Duodenal mucosa (tissue), 2 donors: ENCODE measurements around the gene PUS10.

ENCODE experiments used
- H3K27ac ChIP-seq: one replicate; pipeline ENCODE4 v1.7.0; 2013; ENCODE audit warnings: low read depth, low read length
- H3K27me3 ChIP-seq, 2 donors: one replicate each; pipeline ENCODE4 v1.7.0; 2013; ENCODE audit warnings: low read length in 2 of 2, control low read depth in 1 of 2; ENCODE audit not compliant: insufficient read depth in 2 of 2, control insufficient read depth in 1 of 2
- H3K36me3 ChIP-seq, 2 donors: one replicate each; pipeline ENCODE4 v1.7.0; 2013; ENCODE audit warnings: low read length in 2 of 2, control low read depth in 1 of 2; ENCODE audit not compliant: insufficient read depth in 2 of 2, control insufficient read depth in 1 of 2
- H3K4me1 ChIP-seq, 2 donors: one replicate each; pipeline ENCODE4 v1.7.0; 2013; ENCODE audit warnings: low read length in 2 of 2, control low read depth in 1 of 2; ENCODE audit not compliant: insufficient read depth in 2 of 2, control insufficient read depth in 1 of 2
- H3K4me3 ChIP-seq, 2 donors: one replicate each; pipeline ENCODE4 v1.7.0; 2013; ENCODE audit warnings: low read length in 2 of 2, low read depth in 1 of 2
- H3K9ac ChIP-seq, 2 donors: one replicate each; pipeline ENCODE4 v1.7.0; 2013; ENCODE audit warnings: low read length in 2 of 2, low read depth in 1 of 2
- H3K9me3 ChIP-seq, 2 donors: one replicate each; pipeline ENCODE4 v1.7.0; 2013; ENCODE audit warnings: low read length in 2 of 2, control low read depth in 1 of 2; ENCODE audit not compliant: control insufficient read depth in 1 of 2

PUS10 gene

GRCh38 chr2:60976256-60976850 is 41.7 kb downstream of the PUS10 start:
- H3K9me3 ChIP-seq = no peaks in the 10 kb centered on the region
- H3K36me3 ChIP-seq = no peaks in the 10 kb centered on the region
- no peak overlapping the region for H3K9ac ChIP-seq
- H3K4me1 ChIP-seq = no peaks in the 10 kb centered on the region
- H3K27ac ChIP-seq = no peak overlapping the region
- no peak overlapping the region for H3K4me3 ChIP-seq
- H3K27me3 ChIP-seq = no peaks in the 10 kb centered on the region

- H3K9ac ChIP-seq = no peak overlapping the region
- no peaks in the 10 kb centered on the region for H3K36me3 ChIP-seq
Measured at GRCh38 chr2:60974652-60975051, 43.4 kb downstream of the PUS10 start.

GRCh38 chr2:60973705-60974104 is 44.4 kb downstream of the PUS10 start:
- H3K27me3 ChIP-seq = no peaks in the 10 kb centered on the region

More at GRCh38 chr2:60974652-60975051, 43.4 kb downstream of the PUS10 start:
- H3K4me3 ChIP-seq = no peak overlapping the region
- H3K27ac ChIP-seq = no peak overlapping the region
- no peaks in the 10 kb centered on the region for H3K4me1 ChIP-seq
- H3K9me3 ChIP-seq = no peaks in the 10 kb centered on the region
- H3K27me3 ChIP-seq = no peaks in the 10 kb centered on the region

GRCh38 chr2:60972889-60973656 is 45.0 kb downstream of the PUS10 start:
- Histone ChIP-seq H3K27ac (no peak overlapping the region), H3K4me1 (no peaks in the 10 kb centered on the region), H3K27me3 (no peaks in the 10 kb centered on the region), H3K4me3 (no peak overlapping the region), H3K9me3 (no peaks in the 10 kb centered on the region), H3K9ac (no peak overlapping the region), H3K36me3 (no peaks in the 10 kb centered on the region)

More at GRCh38 chr2:60973705-60974104, 44.4 kb downstream of the PUS10 start:
- Histone ChIP-seq H3K9me3 (no peaks in the 10 kb centered on the region), H3K9ac (no peak overlapping the region), H3K4me3 (no peak overlapping the region), H3K27ac (no peak overlapping the region), H3K4me1 (no peaks in the 10 kb centered on the region), H3K36me3 (no peaks in the 10 kb centered on the region)

- no peaks in the 10 kb centered on the region for H3K27me3 ChIP-seq
- H3K4me1 ChIP-seq = peaks cover 0 to 6% of the 10 kb centered on the region in 2 donors
- H3K9me3 ChIP-seq = no peaks in the 10 kb centered on the region
- H3K4me3 ChIP-seq = no peak overlapping the region
- H3K27ac ChIP-seq = no peak overlapping the region
- H3K36me3 ChIP-seq = no peaks in the 10 kb centered on the region
- H3K9ac ChIP-seq = no peak overlapping the region
Measured at GRCh38 chr2:60966507-60967405, 51.3 kb downstream of the PUS10 start.

- Histone ChIP-seq H3K4me3 (no peak overlapping the region), H3K27ac (no peak overlapping the region), H3K9ac (no peak overlapping the region), H3K36me3 (no peaks in the 10 kb centered on the region), H3K27me3 (no peaks in the 10 kb centered on the region), H3K9me3 (no peaks in the 10 kb centered on the region), H3K4me1 (peaks cover 0 to 6% of the 10 kb centered on the region in 2 donors)
Measured at GRCh38 chr2:60965499-60965785, 52.6 kb downstream of the PUS10 start.

GRCh38 chr2:60964651-60965498 is 53.2 kb downstream of the PUS10 start:
- H3K27me3 ChIP-seq = no peaks in the 10 kb centered on the region
- no peaks in the 10 kb centered on the region for H3K9me3 ChIP-seq
- H3K4me1 ChIP-seq = peaks cover 0 to 6% of the 10 kb centered on the region in 2 donors
- H3K9ac ChIP-seq = no peak overlapping the region
- no peak overlapping the region for H3K4me3 ChIP-seq
- H3K27ac ChIP-seq = no peak overlapping the region
- no peaks in the 10 kb centered on the region for H3K36me3 ChIP-seq

- no peak overlapping the region for H3K9ac ChIP-seq
- H3K27ac ChIP-seq = no peak overlapping the region
- H3K27me3 ChIP-seq = no peaks in the 10 kb centered on the region
- H3K4me3 ChIP-seq = no peak overlapping the region
- H3K9me3 ChIP-seq = no peaks in the 10 kb centered on the region
- peaks cover 0 to 3% of the 10 kb centered on the region in 2 donors for H3K36me3 ChIP-seq
- H3K4me1 ChIP-seq = peaks cover 0 to 6% of the 10 kb centered on the region in 2 donors
Measured at GRCh38 chr2:60963190-60963589, 54.9 kb downstream of the PUS10 start.

GRCh38 chr2:60962528-60962927 is 55.5 kb downstream of the PUS10 start:
- Histone ChIP-seq H3K9me3 (no peaks in the 10 kb centered on the region), H3K36me3 (peaks cover 3 to 4% of the 10 kb centered on the region in 2 donors), H3K27ac (no peak overlapping the region), H3K9ac (no peak overlapping the region), H3K27me3 (no peaks in the 10 kb centered on the region), H3K4me1 (peaks cover 0 to 6% of the 10 kb centered on the region in 2 donors), H3K4me3 (no peak overlapping the region)
